Stomach (tissue), 19 donors: ENCODE measurements around the gene KLHL40. TPM values are rescaled to one million over a fixed set of nuclear protein-coding genes. Genes with fewer than 3 reads are reported as not detected.

Experiments used
- DNase-seq, 2 donors: peaks; one replicate each; pipeline versions ENCODE4 v3.0.0 to v3.0.0-alpha.2; 2013 to 2019
- H3K27ac ChIP-seq, 5 donors: fragments of 200-600 bp in 4 of 5; sonication (generic) in 4 of 5; one replicate each; pipeline ENCODE4 v1.5.1; 2013 to 2019; ENCODE audit warnings: mild to moderate bottlenecking in 1 of 5, moderate library complexity in 1 of 5
- H3K27me3 ChIP-seq, 3 donors: fragments of 200-600 bp; sonication (generic); one replicate each; pipeline ENCODE4 v1.5.1; 2017 to 2019; ENCODE audit warnings: mixed run types in 1 of 3
- H3K36me3 ChIP-seq, 4 donors: fragments of 200-600 bp; sonication (generic); 1 replicate in 3 of 4; 2 replicates in 1 of 4; pipeline ENCODE4 v1.5.1; 2016 to 2019
- H3K4me1 ChIP-seq, 4 donors: fragments of 200-600 bp; sonication (generic); one replicate each; pipeline ENCODE4 v1.5.1; 2016 to 2019
- H3K4me3 ChIP-seq, 4 donors: fragments of 200-600 bp; sonication (generic) in 3 of 4; one replicate each; pipeline ENCODE4 v1.5.1; 2016 to 2019; ENCODE audit warnings: mild to moderate bottlenecking in 1 of 4
- H3K9me3 ChIP-seq, 4 donors: fragments of 200-600 bp; sonication (generic); one replicate each; pipeline ENCODE4 v1.5.1; 2016 to 2019
- CTCF ChIP-seq, 7 experiments: fragments of 450-650 bp in 4 of 7; fragments of 200-600 bp in 3 of 7; sonication (generic) in 3 of 7; IDR thresholded peaks; one replicate each; pipeline ENCODE4 v1.5.1; 2016 to 2019; ENCODE audit warnings: antibody characterized with exemption in 7 of 7, control low read depth in 2 of 7, mild to moderate bottlenecking in 1 of 7
- EP300 ChIP-seq: sonication (generic); formaldehyde crosslinking; IDR thresholded peaks from one replicate; pipeline ENCODE4 v1.6.1; 2017; ENCODE audit warnings: antibody characterized with exemption
- POLR2A ChIP-seq, 4 donors: fragments of 450-650 bp; IDR thresholded peaks; one replicate each; pipeline ENCODE4 v1.6.1; 2016; ENCODE audit warnings: antibody characterized with exemption in 4 of 4, control low read depth in 2 of 4, mild to moderate bottlenecking in 1 of 4, moderate library complexity in 1 of 4
- POLR2AphosphoS5 ChIP-seq, 3 donors: sonication (generic); formaldehyde crosslinking; IDR thresholded peaks; one replicate each; pipeline ENCODE4 v1.6.1; 2016; ENCODE audit warnings: antibody characterized with exemption in 3 of 3
- WGBS, 5 donors: extraction: QIAGEN DNeasy Blood & Tissue Kit in 3 of 5; methylation state at CpG; one replicate each; pipeline versions ENCODE4 v1.1.5 to v1.1.7; 2013 to 2018; 5-methylcytosine and 5-hydroxymethylcytosine counted together
- intact Hi-C: fragments of 100-400 bp; cut with DNase I; formaldehyde crosslinking; loops from one replicate; pipeline ENCODE4 v1.15.1; 2023; ENCODE audit warnings: low total_unique reads
- long read RNA-seq, 10 donors: transcript quantifications; one replicate each; lab custom pipeline, GENCODE V29; 2026
- polyA plus RNA-seq, 3 donors: library from polyadenylated mRNA; stranded (reverse); fragments of 200-250 nt; gene quantifications; one replicate each; pipeline ENCODE4 v1.2.3, GENCODE V29; 2013
- total RNA-seq, 5 donors: library from RNA; depleted of rRNA; stranded (reverse); fragments of >200 nt; gene quantifications; one replicate each; pipeline versions ENCODE4 v1.1.0 to v1.2.3, GENCODE V29; 2014 to 2016
- donor health status: healthy with polysubstance abuse.
- donor health status: Bipolar disorder and iron deficiency.
- donor health status: healthy.

The KLHL40 gene
- total RNA-seq (under 1 TPM in 1 of 5 donors, not detected in 4; 0.18 TPM), polyA plus RNA-seq (1 to 10 TPM in 1 of 3 donors, under 1 TPM in 1, not detected in 1; 0.05 to 2.0 TPM)
- long read RNA-seq, donor 1: 0 reads
- long read RNA-seq, donor 2: 0 reads
- long read RNA-seq, donor 3: 0 reads
- long read RNA-seq, donor 4: 0 reads
- long read RNA-seq, donor 5: 0 reads
- long read RNA-seq, donor 6: 0 reads
- long read RNA-seq, donor 7: 0 reads
- long read RNA-seq, donor 8: 0 reads
- long read RNA-seq, donor 9: 0 reads
- long read RNA-seq, donor 10: 0 reads

DNA sequence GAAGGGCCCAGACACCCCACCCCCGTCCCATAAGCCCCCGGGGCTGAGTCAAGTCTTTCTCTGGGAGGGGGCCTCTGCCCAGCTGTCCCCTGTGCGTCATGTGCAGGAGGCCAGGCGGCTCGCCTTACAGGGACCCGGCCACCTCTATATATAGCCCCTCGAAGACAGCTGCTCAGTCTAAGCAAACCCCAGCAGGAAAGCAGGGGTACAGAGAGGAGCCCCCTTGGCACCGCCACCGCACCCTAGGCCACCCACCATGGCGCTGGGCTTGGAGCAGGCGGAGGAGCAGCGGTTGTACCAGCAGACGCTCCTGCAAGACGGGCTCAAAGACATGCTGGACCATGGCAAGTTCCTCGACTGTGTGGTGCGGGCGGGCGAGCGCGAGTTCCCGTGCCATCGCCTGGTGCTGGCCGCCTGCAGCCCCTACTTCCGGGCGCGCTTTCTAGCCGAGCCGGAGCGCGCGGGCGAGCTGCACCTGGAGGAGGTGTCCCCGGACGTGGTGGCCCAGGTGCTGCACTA is at the start of gene KLHL40:
Gene KLHL40, plus strand, starts transcription at position 175 of the 519 bp plus-strand sequence. Its CDS starts 82 bp downstream, at position 257.
- intact Hi-C loops: no loop called here
- peak within 1 kb of the TSS; percentile 14 to 27 (median 22) for H3K4me3 ChIP-seq
- H3K36me3 ChIP-seq: no peaks in the 10 kb centered on the region
- TF ChIP-seq POLR2A (IDR thresholded peaks at IDR 0.05) (no peak), EP300 (no peak), POLR2AphosphoS5 (IDR thresholded peaks at IDR 0.05) (no peak), CTCF (IDR thresholded peaks at IDR 0.05) (no peak)
- peak within 1 kb of the TSS in 1 of 5 donors; percentile 68 for H3K27ac ChIP-seq
- H3K9me3 ChIP-seq: no peaks in the 10 kb centered on the region
- WGBS, 5 donors: 39 to 92% (median 61%) methylated on average over 9 to 34 of the region's 34 CpGs
- H3K27me3 ChIP-seq: peaks cover 0 to 35% (median 16%) of the 10 kb centered on the region in 3 donors
- peaks cover 0 to 32% (median 15%) of the 10 kb centered on the region in 4 donors for H3K4me1 ChIP-seq
- no peak for DNase-seq

DNA sequence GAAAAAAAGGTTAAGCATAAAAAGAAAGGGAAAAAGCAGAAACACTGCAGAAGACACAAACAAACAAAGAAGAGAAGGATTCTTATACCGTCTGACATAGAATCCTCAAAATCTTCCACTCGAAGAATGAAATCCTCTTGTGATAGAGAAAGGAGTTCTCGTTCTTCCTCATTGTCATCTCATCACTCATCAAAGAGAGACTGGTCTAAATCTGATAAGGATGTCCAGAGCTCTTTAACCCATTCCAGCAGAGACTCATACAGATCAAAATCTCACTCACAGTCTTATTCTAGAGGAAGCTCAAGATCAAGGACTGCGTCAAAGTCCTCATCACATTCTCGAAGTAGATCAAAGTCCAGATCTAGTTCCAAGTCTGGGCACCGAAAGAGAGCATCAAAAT is 48.3 kb upstream of the KLHL40 start:
- H3K4me1 ChIP-seq: peaks cover 0 to 12% (median 3%) of the 10 kb centered on the region in 4 donors
- H3K27ac ChIP-seq: no peak overlapping the region
- 85 to 95% (median 90%) methylated on average over 6 of the region's 6 CpGs for WGBS, 5 donors

DNA sequence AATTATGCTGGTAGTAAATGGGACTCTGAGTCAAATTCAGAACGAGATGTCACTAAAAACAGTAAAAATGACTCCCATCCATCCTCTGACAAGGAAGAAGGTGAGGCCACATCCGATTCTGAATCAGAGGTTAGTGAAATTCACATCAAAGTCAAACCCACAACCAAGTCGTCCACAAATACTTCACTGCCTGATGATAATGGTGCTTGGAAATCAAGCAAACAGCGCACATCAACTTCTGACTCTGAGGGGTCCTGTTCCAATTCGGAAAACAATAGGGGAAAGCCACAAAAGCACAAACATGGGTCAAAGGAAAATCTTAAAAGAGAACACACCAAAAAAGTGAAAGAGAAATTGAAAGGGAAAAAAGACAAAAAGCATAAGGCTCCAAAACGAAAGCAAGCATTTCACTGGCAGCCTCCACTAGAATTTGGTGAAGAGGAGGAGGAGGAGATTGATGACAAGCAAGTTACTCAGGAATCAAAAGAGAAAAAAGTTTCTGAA is 46.9 kb upstream of the KLHL40 start:
- H3K27ac ChIP-seq: peak overlapping the region in 3 of 5 donors; percentile 17 to 68 (median 29)
- 72 to 83% (median 77%) methylated on average over 6 of the region's 6 CpGs for WGBS, 5 donors
- H3K4me3 ChIP-seq: no peak overlapping the region
- intact Hi-C loops: no loop called here
- DNase-seq: no peak
- no peaks in the 10 kb centered on the region for H3K9me3 ChIP-seq
- peaks cover 0 to 12% (median 2%) of the 10 kb centered on the region in 4 donors for H3K4me1 ChIP-seq
- no peaks in the 10 kb centered on the region for H3K27me3 ChIP-seq
- peaks cover 77 to 100% (median 100%) of the 10 kb centered on the region in 4 donors for H3K36me3 ChIP-seq
- TF ChIP-seq EP300: no peak

More for the DNA sequence above, 48.3 kb upstream of the KLHL40 start:
- no peak for DNase-seq
- H3K36me3 ChIP-seq: peaks cover 80 to 100% (median 100%) of the 10 kb centered on the region in 4 donors
- TF ChIP-seq POLR2A (IDR thresholded peaks at IDR 0.05) (no peak), CTCF (IDR thresholded peaks at IDR 0.05) (no peak), POLR2AphosphoS5 (IDR thresholded peaks at IDR 0.05) (no peak), EP300 (no peak)
- intact Hi-C loops: no loop called here
- H3K9me3 ChIP-seq: no peaks in the 10 kb centered on the region
- H3K27me3 ChIP-seq: no peaks in the 10 kb centered on the region
- H3K4me3 ChIP-seq: no peak overlapping the region

GRCh38 chr3:42639192-42639591 is 46.1 kb upstream of the KLHL40 start:
- Histone ChIP-seq H3K4me1 (peaks cover 0 to 12% (median 2%) of the 10 kb centered on the region in 4 donors), H3K4me3 (no peak overlapping the region), H3K9me3 (no peaks in the 10 kb centered on the region), H3K27ac (peak overlapping the region in 3 of 5 donors; percentile 17 to 68 (median 29)), H3K27me3 (no peaks in the 10 kb centered on the region), H3K36me3 (peaks cover 77 to 100% (median 100%) of the 10 kb centered on the region in 4 donors)
- DNase-seq: no peak
- intact Hi-C loops: no loop called here
- WGBS, 5 donors: 78 to 88% (median 85%) methylated on average over 6 of the region's 6 CpGs
- no peak for TF ChIP-seq EP300
- no peak for TF ChIP-seq POLR2A (IDR thresholded peaks at IDR 0.05)
- no peak for TF ChIP-seq POLR2AphosphoS5 (IDR thresholded peaks at IDR 0.05)
- TF ChIP-seq CTCF (IDR thresholded peaks at IDR 0.05): no peak
